Measurements from ENCODE around the gene NCLN. TPM values are rescaled to one million over a fixed set of nuclear protein-coding genes. Genes with fewer than 3 reads are reported as not detected.

NCLN gene
- total and polyA plus RNA-seq, 9 donors, result 5.3 to 43.6 (median 22.1) TPM

DNA sequence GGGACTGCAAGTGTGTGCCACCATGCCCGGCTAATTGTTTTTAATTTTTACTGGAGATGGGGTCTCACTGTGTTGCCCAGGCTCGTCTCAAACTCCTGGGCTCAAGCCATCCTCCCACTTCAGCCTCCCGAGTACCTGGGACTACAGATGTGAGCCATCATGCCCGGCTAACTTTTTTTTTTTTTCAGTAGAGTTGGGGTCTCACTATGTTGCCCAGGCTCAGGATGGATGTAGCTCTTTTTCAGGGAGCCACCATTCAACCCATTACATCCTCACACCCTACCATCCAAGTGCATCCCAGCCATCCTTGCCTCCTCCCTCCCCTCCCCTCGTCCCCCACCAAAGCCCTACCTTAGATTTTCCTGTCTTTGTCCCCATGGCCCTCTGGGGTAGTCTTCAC, 53.6 kb downstream of the NCLN start:
- intact Hi-C loops (cut with DNase I), result no loop called here
- H3K9me3 ChIP-seq, result no peaks in the 10 kb centered on the region
- H3K27me3 ChIP-seq, result no peaks in the 10 kb centered on the region
- TF ChIP-seq EP300 (IDR thresholded peaks at IDR 0.05) (no peak), CTCF (IDR thresholded peaks at IDR 0.05) (no peak), POLR2A (IDR thresholded peaks at IDR 0.05) (no peak)
- no peaks in the 10 kb centered on the region for H3K4me1 ChIP-seq (ENCODE audit: insufficient read depth)
- DNase-seq, result no peak
- H3K36me3 ChIP-seq, result no peaks in the 10 kb centered on the region
- WGBS, 3 donors, result 70 to 78% (median 72%) methylated on average over 5 of the region's 5 CpGs
- H3K27ac ChIP-seq, result no peak overlapping the region
- no peak overlapping the region for H3K4me3 ChIP-seq

DNA sequence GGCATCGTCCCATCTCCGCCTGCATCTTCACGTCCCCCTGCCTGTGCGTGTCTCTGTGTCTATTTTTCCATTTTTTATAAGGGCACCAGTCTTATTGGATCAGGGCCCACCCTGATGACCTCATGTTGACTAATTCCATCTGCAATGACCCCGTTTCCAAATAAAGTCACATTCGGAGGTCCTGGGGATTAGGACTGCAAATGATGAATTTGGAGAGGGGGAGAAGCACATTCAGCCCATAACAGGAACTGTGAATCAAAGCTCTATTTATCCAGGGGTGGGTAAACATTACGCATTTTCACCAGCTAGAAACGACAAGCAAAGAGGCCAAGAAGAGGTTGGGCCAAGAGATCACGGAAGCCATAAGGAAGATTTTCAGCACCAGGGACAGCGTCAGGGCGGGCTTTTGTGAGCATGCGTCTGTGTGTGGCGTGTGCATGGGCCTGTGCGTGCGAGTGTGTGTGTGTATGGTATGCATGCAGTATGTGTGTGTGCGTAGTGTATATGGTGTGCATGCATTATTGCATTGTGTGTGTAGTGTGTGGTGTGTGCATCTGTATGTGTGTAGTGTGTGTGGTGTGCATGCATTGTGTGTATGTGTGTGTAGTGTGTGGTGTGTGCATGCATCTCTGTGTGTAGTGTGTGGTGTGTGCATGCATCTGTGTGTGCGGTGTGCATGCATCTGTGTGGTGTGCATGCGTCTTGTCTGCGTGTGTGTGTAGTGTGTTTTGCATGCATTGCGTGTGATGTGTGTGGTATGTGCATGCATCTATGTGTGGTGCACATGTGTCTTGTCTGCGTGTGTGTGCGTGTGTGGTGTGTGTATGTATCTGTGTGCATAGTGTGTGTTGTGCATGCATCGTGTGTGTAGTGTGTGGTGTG, 58.3 kb downstream of the NCLN start:
- no peaks in the 10 kb centered on the region for H3K9me3 ChIP-seq
- H3K36me3 ChIP-seq, result no peaks in the 10 kb centered on the region

GRCh38 chr19:3245050-3245449, 59.3 kb downstream of the NCLN start:
- Histone ChIP-seq H3K4me1 (ENCODE audit: insufficient read depth) (no peaks in the 10 kb centered on the region), H3K36me3 (no peaks in the 10 kb centered on the region), H3K27ac (no peak overlapping the region), H3K27me3 (no peaks in the 10 kb centered on the region), H3K4me3 (no peak overlapping the region), H3K9me3 (no peaks in the 10 kb centered on the region)
- no peak for DNase-seq
- intact Hi-C loops (cut with DNase I), result no loop called here
- 90 to 92% (median 90%) methylated on average over 9 of the region's 9 CpGs for WGBS, 3 donors
- no peak for TF ChIP-seq POLR2A (IDR thresholded peaks at IDR 0.05)
- no peak for TF ChIP-seq CTCF (IDR thresholded peaks at IDR 0.05)
- no peak for TF ChIP-seq EP300 (IDR thresholded peaks at IDR 0.05)

More for the DNA sequence above, 58.3 kb downstream of the NCLN start:
- no peaks in the 10 kb centered on the region for H3K4me1 ChIP-seq (ENCODE audit: insufficient read depth)
- TF ChIP-seq EP300 (IDR thresholded peaks at IDR 0.05) (no peak), CTCF (IDR thresholded peaks at IDR 0.05) (no peak), POLR2A (IDR thresholded peaks at IDR 0.05) (no peak)
- 40 to 49% (median 43%) methylated on average over 23 of the region's 23 CpGs for WGBS, 3 donors
- DNase-seq, result peak in 3 of 5 donors; percentile 32 to 68 (median 39)
- no peak overlapping the region for H3K27ac ChIP-seq
- no peak overlapping the region for H3K4me3 ChIP-seq
- intact Hi-C loops (cut with DNase I), result no loop called here
- no peaks in the 10 kb centered on the region for H3K27me3 ChIP-seq

GRCh38 chr19:3248728-3249326, 63.1 kb downstream of the NCLN start:
- no peak overlapping the region for H3K4me3 ChIP-seq
- TF ChIP-seq POLR2A (IDR thresholded peaks at IDR 0.05) (no peak), EP300 (IDR thresholded peaks at IDR 0.05) (no peak), CTCF (IDR thresholded peaks at IDR 0.05) (no peak)
- peaks cover 0 to 9% of the 10 kb centered on the region in 2 donors for H3K9me3 ChIP-seq
- no peak overlapping the region for H3K27ac ChIP-seq
- H3K4me1 ChIP-seq (ENCODE audit: insufficient read depth), result no peaks in the 10 kb centered on the region
- intact Hi-C loops (cut with DNase I), result no loop called here
- no peak for DNase-seq
- H3K27me3 ChIP-seq, result no peaks in the 10 kb centered on the region
- H3K36me3 ChIP-seq, result no peaks in the 10 kb centered on the region
- 32 to 48% (median 46%) methylated on average over 14 of the region's 14 CpGs for WGBS, 3 donors
